ENCODE measurements around the gene ATF7IP.

DNA sequence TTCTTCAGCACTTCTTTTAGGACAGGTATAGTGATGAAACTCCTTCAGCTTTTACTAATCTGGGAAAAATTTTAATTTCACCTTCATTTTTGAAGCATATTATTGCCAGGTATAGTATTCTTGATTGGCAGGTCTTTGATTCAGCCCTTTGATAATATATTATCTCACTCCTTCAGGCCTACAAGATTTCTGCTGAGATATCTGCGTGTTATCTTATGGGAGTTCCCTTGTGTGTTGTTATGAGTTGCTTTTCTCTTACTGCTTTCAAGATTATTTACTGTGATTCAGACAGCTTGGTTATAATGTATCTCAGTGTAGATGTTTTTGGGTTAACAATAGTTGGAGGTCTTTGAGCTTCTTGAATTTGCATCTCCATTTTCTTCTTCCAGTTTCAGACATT lies 87.4 kb downstream of the ATF7IP start:
- TF ChIP-seq, protein P1, sequence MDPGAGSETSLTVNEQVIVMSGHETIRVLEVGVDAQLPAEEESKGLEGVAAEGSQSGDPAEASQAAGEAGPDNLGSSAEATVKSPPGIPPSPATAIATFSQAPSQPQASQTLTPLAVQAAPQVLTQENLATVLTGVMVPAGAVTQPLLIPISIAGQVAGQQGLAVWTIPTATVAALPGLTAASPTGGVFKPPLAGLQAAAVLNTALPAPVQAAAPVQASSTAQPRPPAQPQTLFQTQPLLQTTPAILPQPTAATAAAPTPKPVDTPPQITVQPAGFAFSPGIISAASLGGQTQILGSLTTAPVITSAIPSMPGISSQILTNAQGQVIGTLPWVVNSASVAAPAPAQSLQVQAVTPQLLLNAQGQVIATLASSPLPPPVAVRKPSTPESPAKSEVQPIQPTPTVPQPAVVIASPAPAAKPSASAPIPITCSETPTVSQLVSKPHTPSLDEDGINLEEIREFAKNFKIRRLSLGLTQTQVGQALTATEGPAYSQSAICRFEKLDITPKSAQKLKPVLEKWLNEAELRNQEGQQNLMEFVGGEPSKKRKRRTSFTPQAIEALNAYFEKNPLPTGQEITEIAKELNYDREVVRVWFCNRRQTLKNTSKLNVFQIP (CRISPR knock-in tag; IDR thresholded peaks at IDR 0.05; ENCODE audit: borderline replicate concordance, low read depth) = no peak
- TF ChIP-seq ZNF565 (CRISPR knock-in tag; conservative IDR thresholded peaks at IDR 0.05; ENCODE audit: low read depth) (no peak), ISL1 (CRISPR knock-in tag; IDR thresholded peaks at IDR 0.05) (no peak), OSR1 (CRISPR knock-in tag; IDR thresholded peaks at IDR 0.05) (no peak)

Measured in SK-N-SH treated with all-trans-retinoic acid at 6 μM for 48 hours (cell line).